Liver (tissue), 9 donors: Measurements from ENCODE around the gene NCOR2. TPM values are rescaled to one million over a fixed set of nuclear protein-coding genes. Genes with fewer than 3 reads are reported as not detected.

Experiments
- DNase-seq: peaks from one replicate; pipeline ENCODE4 v3.0.0-alpha.2; 2017; ENCODE audit warnings: low spot score
- H3K27ac ChIP-seq, 2 donors: one replicate each; pipeline ENCODE4 v1.7.0; 2013; ENCODE audit warnings: inconsistent platforms in 2 of 2, low read length in 2 of 2, control low read depth in 1 of 2, low read depth in 1 of 2, mild to moderate bottlenecking in 1 of 2
- H3K27me3 ChIP-seq, 4 donors: one replicate each; pipeline versions ENCODE4 v1.6.1 to v1.7.0; 2013; ENCODE audit warnings: low read length in 3 of 4, inconsistent platforms in 1 of 4, mild to moderate bottlenecking in 1 of 4, moderate library complexity in 1 of 4; ENCODE audit not compliant: control insufficient read depth in 4 of 4, insufficient read depth in 4 of 4
- H3K36me3 ChIP-seq, 4 donors: one replicate each; pipeline versions ENCODE4 v1.6.1 to v1.7.0; 2013; ENCODE audit warnings: low read length in 3 of 4, mild to moderate bottlenecking in 3 of 4, low read depth in 1 of 4, moderate library complexity in 1 of 4; ENCODE audit not compliant: control insufficient read depth in 4 of 4, insufficient read depth in 3 of 4
- H3K4me1 ChIP-seq, 4 donors: one replicate each; pipeline versions ENCODE4 v1.6.1 to v1.7.0; 2013; ENCODE audit warnings: low read length in 3 of 4, mild to moderate bottlenecking in 3 of 4, moderate library complexity in 1 of 4; ENCODE audit not compliant: control insufficient read depth in 4 of 4, insufficient read depth in 4 of 4
- H3K4me3 ChIP-seq, 3 donors: one replicate each; pipeline versions ENCODE4 v1.6.1 to v1.7.0; 2013; ENCODE audit warnings: low read length in 3 of 3, control low read depth in 1 of 3, low read depth in 1 of 3, mild to moderate bottlenecking in 1 of 3
- H3K9ac ChIP-seq, 2 donors: one replicate each; pipeline ENCODE4 v1.7.0; 2013; ENCODE audit warnings: low read length in 2 of 2, mild to moderate bottlenecking in 2 of 2, moderate library complexity in 2 of 2, control low read depth in 1 of 2, low read depth in 1 of 2
- H3K9me3 ChIP-seq, 4 donors: one replicate each; pipeline versions ENCODE4 v1.6.1 to v1.7.0; 2013; ENCODE audit warnings: low read length in 3 of 4; ENCODE audit not compliant: control insufficient read depth in 4 of 4
- EGR1 ChIP-seq, 2 donors: IDR thresholded peaks; 2 replicates each; pipeline ENCODE4 v1.6.1; 2016 to 2018; ENCODE audit warnings: antibody characterized with exemption in 2 of 2, low read depth in 2 of 2
- FOXA1 ChIP-seq: IDR thresholded peaks from 2 replicates; pipeline ENCODE4 v1.6.1; 2016; ENCODE audit warnings: antibody characterized with exemption
- FOXA2 ChIP-seq: IDR thresholded peaks from 2 replicates; pipeline ENCODE4 v1.6.1; 2016; ENCODE audit warnings: antibody characterized with exemption
- GABPA ChIP-seq, 2 donors: IDR thresholded peaks in 1 of 2; conservative IDR thresholded peaks in 1 of 2; 2 replicates each; pipeline ENCODE4 v1.6.1; 2016; ENCODE audit warnings: antibody characterized with exemption in 2 of 2, mild to moderate bottlenecking in 1 of 2, moderate library complexity in 1 of 2
- HNF4A ChIP-seq, 2 donors: conservative IDR thresholded peaks; 2 replicates each; pipeline ENCODE4 v1.6.1; 2016; ENCODE audit warnings: antibody characterized with exemption in 2 of 2, mild to moderate bottlenecking in 2 of 2
- HNF4G ChIP-seq: IDR thresholded peaks from 2 replicates; pipeline ENCODE4 v1.6.1; 2016; ENCODE audit warnings: antibody characterized with exemption
- JUND ChIP-seq, 2 donors: IDR thresholded peaks; 2 replicates each; pipeline ENCODE4 v1.6.1; 2016; ENCODE audit warnings: antibody characterized with exemption in 2 of 2
- NR2F2 ChIP-seq: IDR thresholded peaks from 2 replicates; pipeline ENCODE4 v1.6.1; 2016; ENCODE audit warnings: antibody characterized with exemption
- RAD21 ChIP-seq, 2 donors: IDR thresholded peaks; 2 replicates each; pipeline ENCODE4 v1.6.1; 2016; ENCODE audit warnings: antibody characterized with exemption in 2 of 2, mild to moderate bottlenecking in 2 of 2
- RXRA ChIP-seq, 2 donors: IDR thresholded peaks; 2 replicates each; pipeline ENCODE4 v1.6.1; 2017 to 2018; ENCODE audit warnings: antibody characterized with exemption in 2 of 2, mild to moderate bottlenecking in 1 of 2
- SP1 ChIP-seq: IDR thresholded peaks from 2 replicates; pipeline ENCODE4 v1.6.1; 2018; ENCODE audit warnings: antibody characterized with exemption, mild to moderate bottlenecking
- TAF1 ChIP-seq: conservative IDR thresholded peaks from 2 replicates; pipeline ENCODE4 v1.6.1; 2016; ENCODE audit warnings: antibody characterized with exemption, mild to moderate bottlenecking
- WGBS: extraction: QIAGEN DNeasy Blood & Tissue Kit; methylation state at CpG from one replicate; pipeline ENCODE4 v1.1.7; 2013; 5-methylcytosine and 5-hydroxymethylcytosine counted together
- polyA plus RNA-seq, 2 donors: library from polyadenylated mRNA; stranded (reverse) in 1 of 2; unstranded in 1 of 2; fragments of 200-250 nt in 1 of 2; fragments of >200 nt in 1 of 2; fragmentation: Nextera tagmentation in 1 of 2; extraction: Ambion mirVana in 1 of 2; gene quantifications; one replicate each; pipeline versions ENCODE4 v1.2.1 to v1.2.3, GENCODE V29; 2013 to 2015
- total RNA-seq, 2 donors: library from RNA; depleted of rRNA; stranded (reverse); fragments of >200 nt; gene quantifications; one replicate each; pipeline ENCODE4 v1.2.3, GENCODE V29; 2014
- TF ChIP-seq, protein P1 (sequence below): IDR thresholded peaks from 2 replicates; pipeline ENCODE4 v1.6.1; 2016; ENCODE audit warnings: antibody characterized with exemption
- TF ChIP-seq, protein P2 (sequence below): IDR thresholded peaks from 2 replicates; pipeline ENCODE4 v1.6.1; 2016; ENCODE audit warnings: antibody characterized with exemption, mild to moderate bottlenecking
- TF ChIP-seq, protein P3 (sequence below): IDR thresholded peaks from 2 replicates; pipeline ENCODE4 v1.6.1; 2016; ENCODE audit warnings: antibody characterized with exemption
- TF ChIP-seq, protein P4 (sequence below): fragments of 150-350 bp; IDR thresholded peaks from 2 replicates; pipeline ENCODE4 v1.5.1; 2017; ENCODE audit warnings: improper control_type of control experiment, low read depth, low read length; ENCODE audit not compliant: missing input control
- TF ChIP-seq, protein P5 (sequence below): IDR thresholded peaks from 2 replicates; pipeline ENCODE4 v1.6.1; 2016; ENCODE audit warnings: antibody characterized with exemption
- donor health status: healthy.
- donor health status: healthy.
- donor health status: healthy.
- donor health status: healthy.
- donor health status: healthy.

Gene NCOR2
- total and polyA plus RNA-seq, 4 donors = 7.9 to 31.6 (median 18.1) TPM

DNA sequence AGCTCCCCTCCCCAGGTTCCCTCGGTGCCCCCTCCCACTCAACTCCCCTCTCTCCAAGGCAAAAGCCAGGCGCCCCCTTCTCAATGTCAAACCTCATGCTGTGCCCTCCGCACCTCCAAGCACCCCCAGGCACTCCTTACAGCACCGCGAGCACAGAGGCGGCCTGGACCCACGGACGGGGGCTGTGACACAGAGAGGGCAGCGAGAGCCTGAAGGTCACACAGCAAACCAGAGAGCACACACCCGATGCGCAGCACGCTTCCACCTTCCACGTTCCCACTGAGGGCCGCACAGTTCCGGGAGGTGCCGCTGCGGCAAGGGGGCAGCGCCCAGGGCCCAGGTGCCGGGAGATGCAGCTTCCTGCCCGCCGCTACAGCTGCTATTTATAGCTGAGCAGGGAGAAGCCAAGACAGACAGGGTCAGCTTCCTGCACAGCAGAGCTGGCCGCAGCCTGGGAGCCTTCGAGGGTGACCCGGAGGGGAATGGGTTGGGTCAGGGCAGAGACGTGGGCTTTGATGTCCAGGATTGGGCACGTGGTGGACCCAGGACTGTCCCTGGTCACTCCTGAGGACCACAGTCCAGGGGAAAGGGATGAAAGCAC is 12.9 kb downstream of the NCOR2 start:
- DNase-seq = no peak
- no peaks in the 10 kb centered on the region for H3K36me3 ChIP-seq
- no peak overlapping the region for H3K4me3 ChIP-seq
- 67% methylated on average over 26 of the region's 26 CpGs for WGBS
- H3K27ac ChIP-seq = no peak overlapping the region
- TF ChIP-seq NR2F2 (no peak), HNF4A (conservative IDR thresholded peaks at IDR 0.05) (no peak), GABPA (IDR thresholded peaks at IDR 0.05 in 1 of 2, conservative IDR thresholded peaks at IDR 0.05 in 1 of 2) (no peak), FOXA2 (no peak), RXRA (IDR thresholded peaks at IDR 0.05) (no peak), RAD21 (IDR thresholded peaks at IDR 0.05) (no peak), JUND (IDR thresholded peaks at IDR 0.05) (no peak), HNF4G (no peak), TAF1 (no peak), SP1 (no peak), FOXA1 (no peak), EGR1 (IDR thresholded peaks at IDR 0.05; ENCODE audit: low read depth in 2 of 2) (no peak)
- TF ChIP-seq, protein P1, sequence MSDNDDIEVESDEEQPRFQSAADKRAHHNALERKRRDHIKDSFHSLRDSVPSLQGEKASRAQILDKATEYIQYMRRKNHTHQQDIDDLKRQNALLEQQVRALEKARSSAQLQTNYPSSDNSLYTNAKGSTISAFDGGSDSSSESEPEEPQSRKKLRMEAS = no peak
- TF ChIP-seq, protein P2, sequence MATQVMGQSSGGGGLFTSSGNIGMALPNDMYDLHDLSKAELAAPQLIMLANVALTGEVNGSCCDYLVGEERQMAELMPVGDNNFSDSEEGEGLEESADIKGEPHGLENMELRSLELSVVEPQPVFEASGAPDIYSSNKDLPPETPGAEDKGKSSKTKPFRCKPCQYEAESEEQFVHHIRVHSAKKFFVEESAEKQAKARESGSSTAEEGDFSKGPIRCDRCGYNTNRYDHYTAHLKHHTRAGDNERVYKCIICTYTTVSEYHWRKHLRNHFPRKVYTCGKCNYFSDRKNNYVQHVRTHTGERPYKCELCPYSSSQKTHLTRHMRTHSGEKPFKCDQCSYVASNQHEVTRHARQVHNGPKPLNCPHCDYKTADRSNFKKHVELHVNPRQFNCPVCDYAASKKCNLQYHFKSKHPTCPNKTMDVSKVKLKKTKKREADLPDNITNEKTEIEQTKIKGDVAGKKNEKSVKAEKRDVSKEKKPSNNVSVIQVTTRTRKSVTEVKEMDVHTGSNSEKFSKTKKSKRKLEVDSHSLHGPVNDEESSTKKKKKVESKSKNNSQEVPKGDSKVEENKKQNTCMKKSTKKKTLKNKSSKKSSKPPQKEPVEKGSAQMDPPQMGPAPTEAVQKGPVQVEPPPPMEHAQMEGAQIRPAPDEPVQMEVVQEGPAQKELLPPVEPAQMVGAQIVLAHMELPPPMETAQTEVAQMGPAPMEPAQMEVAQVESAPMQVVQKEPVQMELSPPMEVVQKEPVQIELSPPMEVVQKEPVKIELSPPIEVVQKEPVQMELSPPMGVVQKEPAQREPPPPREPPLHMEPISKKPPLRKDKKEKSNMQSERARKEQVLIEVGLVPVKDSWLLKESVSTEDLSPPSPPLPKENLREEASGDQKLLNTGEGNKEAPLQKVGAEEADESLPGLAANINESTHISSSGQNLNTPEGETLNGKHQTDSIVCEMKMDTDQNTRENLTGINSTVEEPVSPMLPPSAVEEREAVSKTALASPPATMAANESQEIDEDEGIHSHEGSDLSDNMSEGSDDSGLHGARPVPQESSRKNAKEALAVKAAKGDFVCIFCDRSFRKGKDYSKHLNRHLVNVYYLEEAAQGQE = no peak
- TF ChIP-seq, protein P3, sequence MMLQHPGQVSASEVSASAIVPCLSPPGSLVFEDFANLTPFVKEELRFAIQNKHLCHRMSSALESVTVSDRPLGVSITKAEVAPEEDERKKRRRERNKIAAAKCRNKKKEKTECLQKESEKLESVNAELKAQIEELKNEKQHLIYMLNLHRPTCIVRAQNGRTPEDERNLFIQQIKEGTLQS = no peak
- TF ChIP-seq, protein P4, sequence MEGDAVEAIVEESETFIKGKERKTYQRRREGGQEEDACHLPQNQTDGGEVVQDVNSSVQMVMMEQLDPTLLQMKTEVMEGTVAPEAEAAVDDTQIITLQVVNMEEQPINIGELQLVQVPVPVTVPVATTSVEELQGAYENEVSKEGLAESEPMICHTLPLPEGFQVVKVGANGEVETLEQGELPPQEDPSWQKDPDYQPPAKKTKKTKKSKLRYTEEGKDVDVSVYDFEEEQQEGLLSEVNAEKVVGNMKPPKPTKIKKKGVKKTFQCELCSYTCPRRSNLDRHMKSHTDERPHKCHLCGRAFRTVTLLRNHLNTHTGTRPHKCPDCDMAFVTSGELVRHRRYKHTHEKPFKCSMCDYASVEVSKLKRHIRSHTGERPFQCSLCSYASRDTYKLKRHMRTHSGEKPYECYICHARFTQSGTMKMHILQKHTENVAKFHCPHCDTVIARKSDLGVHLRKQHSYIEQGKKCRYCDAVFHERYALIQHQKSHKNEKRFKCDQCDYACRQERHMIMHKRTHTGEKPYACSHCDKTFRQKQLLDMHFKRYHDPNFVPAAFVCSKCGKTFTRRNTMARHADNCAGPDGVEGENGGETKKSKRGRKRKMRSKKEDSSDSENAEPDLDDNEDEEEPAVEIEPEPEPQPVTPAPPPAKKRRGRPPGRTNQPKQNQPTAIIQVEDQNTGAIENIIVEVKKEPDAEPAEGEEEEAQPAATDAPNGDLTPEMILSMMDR = no peak
- TF ChIP-seq, protein P5, sequence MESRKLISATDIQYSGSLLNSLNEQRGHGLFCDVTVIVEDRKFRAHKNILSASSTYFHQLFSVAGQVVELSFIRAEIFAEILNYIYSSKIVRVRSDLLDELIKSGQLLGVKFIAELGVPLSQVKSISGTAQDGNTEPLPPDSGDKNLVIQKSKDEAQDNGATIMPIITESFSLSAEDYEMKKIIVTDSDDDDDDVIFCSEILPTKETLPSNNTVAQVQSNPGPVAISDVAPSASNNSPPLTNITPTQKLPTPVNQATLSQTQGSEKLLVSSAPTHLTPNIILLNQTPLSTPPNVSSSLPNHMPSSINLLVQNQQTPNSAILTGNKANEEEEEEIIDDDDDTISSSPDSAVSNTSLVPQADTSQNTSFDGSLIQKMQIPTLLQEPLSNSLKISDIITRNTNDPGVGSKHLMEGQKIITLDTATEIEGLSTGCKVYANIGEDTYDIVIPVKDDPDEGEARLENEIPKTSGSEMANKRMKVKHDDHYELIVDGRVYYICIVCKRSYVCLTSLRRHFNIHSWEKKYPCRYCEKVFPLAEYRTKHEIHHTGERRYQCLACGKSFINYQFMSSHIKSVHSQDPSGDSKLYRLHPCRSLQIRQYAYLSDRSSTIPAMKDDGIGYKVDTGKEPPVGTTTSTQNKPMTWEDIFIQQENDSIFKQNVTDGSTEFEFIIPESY = no peak
- no peaks in the 10 kb centered on the region for H3K27me3 ChIP-seq
- peaks cover 2 to 34% (median 16%) of the 10 kb centered on the region in 4 donors for H3K4me1 ChIP-seq
- H3K9ac ChIP-seq = no peak overlapping the region
- H3K9me3 ChIP-seq = no peaks in the 10 kb centered on the region
